NCI-H1436 treated with DMSO at 0.1 percent for 48 hours (cell line): Measurements from ENCODE around the gene SYNE2.
"Not testable (repeated sequence)": the region's sequence is repeated elsewhere in the genome, so short reads cannot be mapped to it uniquely, and the experiment has no call there.

Source experiments
- DNase-seq: peaks from one replicate; lab custom pipeline; 2025; lab: John Stamatoyannopoulos, UW

The SYNE2 gene

DNA sequence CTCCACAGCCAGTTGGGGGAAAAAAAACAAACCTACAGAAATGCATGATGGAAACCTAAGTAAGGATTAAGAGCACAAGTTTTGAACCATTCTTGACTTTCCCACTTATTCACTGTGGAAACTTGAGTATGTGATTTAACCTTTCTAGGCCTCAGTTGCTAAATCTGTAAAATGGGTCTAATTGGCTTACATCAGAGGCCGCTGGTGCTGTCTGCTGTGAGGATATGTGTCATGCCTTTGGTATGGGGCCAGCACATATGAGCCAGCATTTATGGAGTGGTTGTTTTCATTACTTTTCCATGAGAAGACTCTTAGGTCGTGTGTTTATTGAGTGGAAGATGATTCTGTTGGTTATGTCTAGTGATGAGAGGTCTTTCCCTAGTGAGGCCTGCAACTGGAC lies 339.0 kb downstream of the SYNE2 start:
- DNase-seq = no peak

- DNase-seq = no peak
These were observed 341.0 kb downstream of the SYNE2 start for GRCh38 chr14:64193821-64194220.

GRCh38 chr14:64194404-64194803 lies 341.6 kb downstream of the SYNE2 start:
- no peak for DNase-seq

DNA sequence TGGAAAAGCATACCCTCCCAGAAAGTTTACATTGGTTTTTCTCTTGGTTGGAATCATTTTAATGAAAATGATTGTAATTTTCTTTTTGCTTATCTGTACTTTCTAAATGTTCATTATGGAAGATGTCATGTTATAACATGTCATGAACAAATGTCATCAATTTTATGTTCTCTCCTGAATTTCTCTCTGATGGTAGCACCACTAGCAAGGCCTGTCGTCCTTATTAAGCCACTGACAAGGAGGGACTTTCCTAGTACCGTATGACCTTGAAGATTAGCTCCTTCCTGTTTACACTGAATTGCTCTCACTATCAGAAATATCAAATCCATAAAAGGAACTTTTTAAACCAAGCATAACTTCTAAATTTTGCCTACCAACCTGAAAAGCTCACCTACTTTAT lies 342.4 kb downstream of the SYNE2 start:
- no peak for DNase-seq

DNA sequence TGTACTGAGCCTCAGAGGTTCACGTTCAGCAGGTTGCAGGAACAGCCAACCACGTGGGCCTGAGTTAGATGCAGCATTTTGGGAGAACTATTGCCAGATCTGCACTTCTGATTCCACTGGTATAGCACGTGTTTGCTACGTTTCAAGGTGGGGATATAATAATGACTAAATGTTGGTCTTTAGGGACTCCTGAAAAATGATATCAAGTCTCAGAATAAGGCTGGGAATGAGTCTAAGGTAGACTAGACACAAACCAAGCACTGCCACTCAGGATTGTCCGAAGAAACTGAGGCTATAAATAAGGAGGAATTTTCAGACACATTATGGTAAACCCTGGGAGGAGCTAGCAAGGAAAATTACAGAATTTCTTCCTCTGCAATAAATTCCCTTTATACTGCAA lies 343.3 kb downstream of the SYNE2 start:
- no peak for DNase-seq

DNA sequence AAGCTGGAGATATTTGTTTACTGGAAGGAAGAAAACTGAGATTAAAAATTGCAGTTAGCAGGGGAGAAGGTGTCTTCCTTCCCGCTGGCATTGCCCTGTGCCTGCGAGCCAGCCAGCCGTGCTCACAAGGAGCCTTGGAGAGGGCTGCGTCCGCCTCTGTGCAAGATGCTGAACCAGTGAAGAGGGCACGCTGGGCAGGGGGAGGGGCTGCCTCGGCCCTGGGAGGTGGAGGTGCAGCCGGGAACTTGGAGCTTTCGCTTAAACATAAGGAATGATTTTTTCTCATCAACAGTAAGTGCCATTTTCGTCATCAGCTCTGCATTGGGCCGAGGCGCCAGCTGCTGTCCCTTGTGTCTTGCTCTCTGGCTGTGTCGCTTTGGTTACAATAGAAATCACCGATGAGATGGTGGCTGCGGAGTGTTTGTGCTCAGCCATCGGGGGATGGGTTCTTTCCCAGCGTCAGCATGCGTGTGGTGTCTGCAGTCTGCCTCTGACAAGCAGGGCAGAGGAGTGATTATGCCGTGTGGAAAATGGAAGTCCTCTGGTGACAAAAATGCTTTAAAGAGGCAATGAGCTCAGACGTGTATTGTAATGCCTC lies 344.1 kb downstream of the SYNE2 start:
- no peak for DNase-seq

- DNase-seq = no peak
These were observed 345.2 kb downstream of the SYNE2 start for GRCh38 chr14:64197996-64198395.

- DNase-seq = no peak
These were observed 345.7 kb downstream of the SYNE2 start for GRCh38 chr14:64198486-64198885.

GRCh38 chr14:64200170-64200569 lies 347.4 kb downstream of the SYNE2 start:
- DNase-seq = no peak

GRCh38 chr14:64201296-64201695 lies 348.5 kb downstream of the SYNE2 start:
- DNase-seq = no peak

- DNase-seq = no peak
These were observed 349.2 kb downstream of the SYNE2 start for GRCh38 chr14:64201921-64202545.

GRCh38 chr14:64202716-64203115 lies 349.9 kb downstream of the SYNE2 start:
- DNase-seq = no peak

- DNase-seq = no peak
These were observed 350.7 kb downstream of the SYNE2 start for GRCh38 chr14:64203366-64204006.

DNA sequence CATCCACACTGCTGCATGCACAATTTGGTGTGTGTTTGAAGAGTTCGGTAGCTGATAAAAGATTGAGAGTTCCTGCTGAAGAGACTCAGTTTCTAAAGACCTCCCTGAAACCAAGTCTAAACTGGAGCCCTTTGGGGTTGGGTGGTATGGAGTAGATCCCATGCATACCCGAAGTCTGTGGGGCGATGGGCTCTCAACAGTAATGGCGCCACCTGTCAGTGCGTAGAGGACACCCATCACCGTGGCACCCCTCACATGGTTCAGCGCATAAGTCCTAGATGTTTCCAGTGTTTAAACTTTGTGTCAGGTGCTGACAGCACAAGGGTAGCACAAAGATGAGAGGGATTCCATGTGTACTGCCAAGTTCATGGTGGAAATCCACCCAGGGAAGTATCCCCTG lies 355.5 kb downstream of the SYNE2 start:
- DNase-seq = no peak

- no peak for DNase-seq
These were observed 356.2 kb downstream of the SYNE2 start for GRCh38 chr14:64208981-64209380.

- DNase-seq = no peak
These were observed 356.8 kb downstream of the SYNE2 start for GRCh38 chr14:64209444-64210131.

DNA sequence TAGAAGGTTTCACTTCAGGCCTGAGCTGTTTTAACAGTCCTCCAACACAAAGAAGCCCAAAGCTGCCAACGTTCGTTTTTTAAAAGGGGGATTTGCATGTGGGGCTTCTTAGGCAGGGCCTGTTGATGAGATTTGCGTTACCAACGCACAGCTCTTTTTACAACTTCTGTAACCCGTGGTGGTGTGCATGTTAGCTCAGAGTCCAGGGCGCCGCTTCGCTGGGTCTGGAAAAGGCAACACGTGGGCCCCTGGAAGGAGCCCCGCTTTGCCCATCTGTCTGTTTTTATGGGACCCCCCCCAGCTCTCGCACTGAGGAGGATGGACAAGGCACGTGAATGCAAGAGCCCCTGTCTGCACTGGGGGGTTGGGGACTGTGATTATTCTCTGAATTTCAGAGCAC lies 357.4 kb downstream of the SYNE2 start:
- DNase-seq = no peak

DNA sequence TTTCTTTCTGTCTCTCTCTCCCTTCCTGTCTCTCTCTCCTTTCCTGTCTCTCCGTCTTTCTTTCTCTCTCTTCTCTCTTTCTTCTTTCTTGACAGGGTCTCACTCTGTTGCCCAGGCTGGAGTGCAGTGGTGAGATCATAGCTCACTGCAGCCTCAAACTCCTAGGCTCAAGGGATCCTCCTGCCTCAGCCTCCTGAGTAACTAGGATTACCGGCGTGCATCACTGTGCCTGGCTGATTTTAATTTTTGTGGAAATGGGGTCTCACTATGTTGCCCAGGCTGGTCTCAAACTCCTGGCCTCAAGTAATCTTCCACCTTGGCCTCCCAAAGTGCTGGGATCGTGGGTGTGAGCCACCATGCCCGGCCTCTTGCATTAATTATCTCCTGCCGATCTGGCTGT lies 358.1 kb downstream of the SYNE2 start:
- DNase-seq = not testable (repeated sequence)

GRCh38 chr14:64212666-64213065 lies 359.9 kb downstream of the SYNE2 start:
- no peak for DNase-seq

- DNase-seq = no peak
These were observed 360.3 kb downstream of the SYNE2 start for GRCh38 chr14:64213086-64213485.

- DNase-seq = no peak
These were observed 361.2 kb downstream of the SYNE2 start for GRCh38 chr14:64213853-64214570.

DNA sequence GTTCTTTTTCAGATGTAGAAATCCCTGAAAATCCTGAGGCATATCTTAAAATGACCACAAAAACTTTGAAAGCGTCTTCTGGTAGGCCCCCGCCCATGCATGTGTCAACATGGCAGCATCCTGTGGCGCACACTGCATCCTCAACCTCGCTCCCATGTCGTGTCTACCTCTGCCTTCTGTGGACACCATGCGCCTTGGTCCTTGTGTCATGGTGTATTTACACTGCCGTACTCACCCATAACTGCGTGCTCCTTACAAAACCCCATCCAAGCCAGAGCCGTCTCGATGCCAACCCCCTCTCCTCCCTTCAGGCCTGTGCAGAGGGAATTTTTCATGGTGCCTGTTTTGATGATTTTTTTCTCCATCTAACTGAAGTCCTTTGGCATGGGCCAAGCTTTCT lies 362.5 kb downstream of the SYNE2 start:
- no peak for DNase-seq
